Heart left ventricle (tissue), 13 donors: ENCODE results near the gene GRM1.

Experiments used
- CTCF ChIP-seq, 12 donors: fragments of 200-600 bp; sonication (generic) in 4 of 12; IDR thresholded peaks; one replicate each; pipeline versions ENCODE4 v1.5.0 to v1.8.0; 2018 to 2022; ENCODE audit warnings: antibody characterized with exemption in 12 of 12, mild to moderate bottlenecking in 5 of 12
- POLR2A ChIP-seq, 2 donors: fragments of 450-650 bp; IDR thresholded peaks; one replicate each; pipeline ENCODE4 v1.6.1; 2017; ENCODE audit warnings: antibody characterized with exemption in 2 of 2, mild to moderate bottlenecking in 2 of 2, moderate library complexity in 2 of 2
- donor health status: ischemic (EF 13 %, LVEDD 7.1; RV severe dilation, severe dysfunction).
- donor health status: DM: no; HTN: yes; CAD: no.
- donor health status: DM: no; HTN: no; CAD: no.
- donor health status: ischemic (EF 25% LVEDD 6.9; RV normal size, moderate dysfunction).
- donor health status: ischemic (EF 25% LVEDD 5.7; RV mildly dilated, moderate dysfunction).
- donor health status: ischemic (EF 35%, LVEDD 5.7; RV mildly dilated, moderate dysfunction).
- donor health status: nonischemic (EF 11% LVEDD 7.7; RV severe dilation, severe dysfunction).
- donor health status: DM: yes; HTN: yes; CAD: no.
- donor health status: PGD.
- donor health status: ischemic (EF 29% LVEDD 5.4; RV normal size, mild dysfunction).
- donor health status: nonischemic (EF 23%, LVEDD 6.1; RV moderate dilation, normal function).

GRCh38 chr6:146297815-146298214, 269.0 kb downstream of the GRM1 start:
- TF ChIP-seq CTCF (IDR thresholded peaks at IDR 0.05), result no peak
- TF ChIP-seq POLR2A (IDR thresholded peaks at IDR 0.05), result no peak
